GM21529 (cell line): ENCODE results near the gene DEGS2.

Source experiments
- ATAC-seq: cut with Tn5 transposase; IDR thresholded peaks from one replicate; pipeline ENCODE4 v1.9.1; 2021; ENCODE audit not compliant: unreplicated experiment

Gene DEGS2

DNA sequence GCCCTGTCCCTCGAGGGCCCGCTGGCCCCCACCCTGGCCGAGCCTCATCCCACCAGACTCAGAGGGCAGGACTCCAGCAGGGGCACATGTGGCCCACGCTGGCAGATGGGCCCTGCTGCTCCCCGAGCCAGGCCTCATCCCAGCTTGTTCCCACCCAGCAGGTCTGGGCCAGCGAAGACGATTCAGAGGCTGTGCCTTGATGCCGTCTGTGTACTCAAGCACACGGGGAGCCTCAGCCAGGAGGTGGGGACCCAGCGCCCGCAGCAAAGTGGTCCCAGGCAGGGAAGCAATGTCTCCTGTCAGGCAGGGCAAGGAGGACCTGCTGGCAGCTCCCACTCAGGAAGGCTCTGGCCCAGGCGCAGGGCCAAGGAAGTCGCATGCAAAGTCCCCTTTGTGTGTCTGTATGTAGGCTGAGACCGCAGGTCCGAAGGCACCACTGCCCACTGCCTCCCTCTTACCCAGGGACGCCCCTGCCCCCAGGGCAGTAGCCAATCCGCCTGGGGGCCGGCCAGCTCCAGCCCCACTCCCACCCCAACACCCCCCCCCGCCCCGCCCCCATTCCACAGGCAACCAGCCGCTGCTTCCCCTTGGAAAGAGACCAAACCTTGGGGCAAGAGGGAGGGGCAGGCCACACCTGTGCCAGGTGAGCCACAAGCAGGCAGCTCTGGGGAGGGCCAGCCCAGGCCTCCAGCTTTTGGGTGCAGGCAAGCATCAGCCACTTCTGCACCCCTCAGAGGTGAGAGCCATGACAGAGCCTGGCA lies 9.4 kb downstream of the DEGS2 start:
- no peak for ATAC-seq

DNA sequence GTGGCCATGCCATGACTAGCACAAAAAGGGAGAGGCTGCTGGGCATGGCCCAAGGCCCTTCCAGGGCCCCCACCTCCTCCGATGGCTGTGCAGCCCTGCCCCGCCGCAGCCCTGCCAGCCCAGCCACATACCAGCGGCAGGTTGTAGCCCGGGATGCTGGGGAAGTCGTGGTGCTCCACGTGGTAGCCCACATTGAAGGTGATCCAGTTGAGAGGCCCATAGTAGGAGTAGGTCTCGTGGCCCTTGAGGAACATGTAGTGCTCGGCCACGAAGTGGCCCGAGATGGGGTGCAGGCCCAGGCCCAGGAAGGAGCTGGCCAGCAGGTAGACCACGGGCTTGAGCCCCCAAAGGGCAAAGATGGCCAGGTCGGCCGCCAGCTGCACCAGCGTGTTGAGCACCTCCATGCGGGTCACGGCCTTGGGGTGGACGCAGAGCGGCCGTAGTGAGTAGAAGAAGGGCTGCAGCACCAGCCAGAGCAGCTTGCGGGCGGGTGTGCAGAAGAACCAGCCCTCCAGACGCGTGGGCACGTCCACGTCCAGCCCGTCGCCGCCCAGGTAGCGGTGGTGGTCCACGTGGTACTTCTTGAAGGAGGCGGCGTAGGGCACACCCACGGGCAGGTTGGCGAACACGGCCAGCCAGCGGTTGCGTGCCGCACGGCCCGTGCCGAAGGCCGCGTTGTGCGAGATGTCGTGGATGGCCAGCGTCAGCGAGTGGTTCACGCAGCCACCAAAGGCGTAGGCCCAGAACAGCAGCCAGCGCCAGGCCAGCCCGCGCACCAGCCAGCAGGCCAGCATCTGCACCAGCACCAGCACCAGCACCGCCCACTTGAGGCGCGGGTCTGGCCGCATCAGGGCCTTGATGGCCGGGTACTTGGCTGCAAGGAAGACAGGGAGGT lies 10.4 kb downstream of the DEGS2 start:
- ATAC-seq, result no peak

GRCh38 chr14:100147691-100148464 lies 11.6 kb downstream of the DEGS2 start:
- ATAC-seq, result no peak

DNA sequence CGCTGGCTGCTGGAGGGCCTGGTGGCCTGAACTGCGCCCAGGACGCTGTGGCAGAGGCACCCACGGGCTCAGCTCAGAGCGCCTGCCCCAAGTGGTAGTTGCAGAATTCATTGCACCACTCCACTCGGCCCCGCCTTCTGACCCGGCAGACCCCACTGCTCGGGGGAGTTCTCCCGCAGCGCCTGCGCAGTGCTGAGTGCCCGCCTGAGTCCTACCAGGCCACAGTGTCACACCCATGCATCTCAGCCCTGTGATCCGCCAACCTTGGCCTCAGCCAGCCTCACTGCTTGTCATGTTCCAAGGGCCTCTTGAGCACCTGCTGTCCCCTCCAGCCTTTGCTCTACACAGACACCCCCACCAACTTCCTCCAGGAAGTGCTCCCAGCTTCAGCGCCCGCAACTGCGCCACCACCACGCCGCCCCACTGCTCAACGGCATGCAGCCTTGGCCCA lies 12.2 kb downstream of the DEGS2 start:
- no peak for ATAC-seq

GRCh38 chr14:100146531-100147091 lies 12.8 kb downstream of the DEGS2 start:
- ATAC-seq, result no peak

GRCh38 chr14:100145682-100146464 lies 13.6 kb downstream of the DEGS2 start:
- ATAC-seq, result no peak

DNA sequence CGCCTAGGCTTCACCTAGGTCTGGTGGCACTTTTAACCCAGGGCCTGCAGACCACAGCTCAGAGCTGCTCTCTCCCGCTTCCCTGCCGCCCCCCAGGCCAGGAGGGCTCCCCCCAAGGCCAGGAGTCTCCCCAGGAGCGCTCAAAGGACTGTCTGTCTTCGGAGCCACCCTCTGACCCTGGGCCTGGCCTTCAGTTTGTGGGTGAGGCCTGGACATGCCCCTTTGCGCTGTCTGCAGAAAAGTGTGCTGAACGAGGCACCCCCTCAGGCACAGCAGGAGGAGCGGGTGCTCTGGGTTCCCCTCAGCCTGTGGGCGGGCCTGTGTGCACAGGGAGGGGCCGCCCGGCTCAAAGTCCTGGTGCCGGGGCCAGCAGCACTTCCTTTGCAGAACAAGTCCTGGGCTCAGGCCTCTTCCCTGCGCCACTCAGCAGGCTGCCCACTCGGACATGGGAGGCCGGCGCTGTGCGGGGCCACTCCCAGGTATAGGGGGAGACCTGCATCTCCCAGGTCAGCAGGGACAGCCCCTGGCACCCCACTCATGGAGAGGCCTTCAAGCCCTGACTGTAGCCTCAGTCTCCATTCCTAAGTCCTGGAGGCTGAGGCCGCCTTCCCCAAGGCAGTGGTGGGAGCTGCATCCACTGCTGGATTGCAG lies 14.3 kb downstream of the DEGS2 start:
- ATAC-seq, result no peak

- no peak for ATAC-seq
Measured at GRCh38 chr14:100144645-100144995, 14.8 kb downstream of the DEGS2 start.

DNA sequence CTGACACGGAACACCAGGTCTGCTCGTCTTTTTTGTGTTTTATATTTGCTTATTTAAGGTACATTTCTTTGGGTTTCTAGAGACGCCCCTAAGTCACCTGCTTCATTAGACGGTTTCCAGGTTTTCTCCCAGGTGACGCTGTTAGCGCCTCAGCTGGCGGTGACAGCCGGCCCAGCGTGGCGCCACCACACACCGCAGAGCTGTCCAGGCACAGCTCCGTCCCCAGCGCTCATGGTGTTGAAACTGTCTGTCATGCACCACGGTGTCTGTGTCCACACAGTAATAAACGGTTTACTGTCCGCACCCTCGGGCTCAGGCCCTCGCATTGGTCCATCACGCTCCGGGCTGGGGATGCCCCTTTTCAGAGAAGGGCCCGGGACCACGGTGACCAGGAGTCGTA lies 15.5 kb downstream of the DEGS2 start:
- no peak for ATAC-seq

- ATAC-seq, result no peak
Measured at GRCh38 chr14:100143523-100143922, 15.9 kb downstream of the DEGS2 start.

- ATAC-seq, result no peak
Measured at GRCh38 chr14:100142073-100143040, 17.1 kb downstream of the DEGS2 start.

DNA sequence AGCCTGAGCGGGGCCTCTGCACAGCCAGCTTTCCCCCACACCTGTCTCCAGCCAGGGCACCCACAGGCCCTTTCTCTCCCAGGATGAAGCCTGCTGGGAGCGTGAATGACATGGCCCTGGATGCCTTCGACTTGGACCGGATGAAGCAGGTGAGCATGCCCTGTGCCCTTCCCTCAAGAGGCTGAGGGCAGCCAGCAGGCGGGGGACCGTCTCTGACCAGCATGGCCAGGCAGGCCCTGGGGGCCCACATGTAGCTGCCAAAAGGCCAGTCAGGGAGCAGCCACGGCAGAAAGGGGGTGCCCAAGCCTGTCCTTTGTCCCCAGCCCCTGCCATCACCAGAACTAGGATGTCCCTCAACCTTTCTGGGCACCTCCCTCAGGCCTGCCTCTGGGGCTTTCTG lies 18.3 kb downstream of the DEGS2 start:
- no peak for ATAC-seq

GRCh38 chr14:100140452-100141078 lies 18.9 kb downstream of the DEGS2 start:
- no peak for ATAC-seq

DNA sequence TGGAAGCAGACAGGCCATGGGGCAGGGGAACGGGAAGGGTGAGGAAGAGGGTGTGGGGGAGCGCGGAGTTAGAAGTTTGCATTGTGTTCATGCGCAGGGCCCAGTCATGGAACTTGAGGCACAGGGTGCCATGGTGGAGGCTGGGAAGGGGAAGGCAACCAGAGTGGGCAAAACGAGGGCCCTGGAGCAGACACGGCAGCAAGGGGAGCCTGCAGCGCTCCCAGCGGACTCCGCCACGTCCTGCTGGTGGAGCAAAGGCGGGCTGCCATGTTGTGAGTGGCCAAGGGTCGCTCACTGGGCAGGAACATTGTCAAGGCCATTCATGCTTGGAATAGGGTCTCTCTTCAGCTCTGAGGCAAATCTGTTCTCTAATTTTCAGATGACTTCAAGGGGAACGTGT lies 20.5 kb downstream of the DEGS2 start:
- no peak for ATAC-seq

GRCh38 chr14:100138082-100138787 lies 21.2 kb downstream of the DEGS2 start:
- peak; percentile 53 for ATAC-seq

DNA sequence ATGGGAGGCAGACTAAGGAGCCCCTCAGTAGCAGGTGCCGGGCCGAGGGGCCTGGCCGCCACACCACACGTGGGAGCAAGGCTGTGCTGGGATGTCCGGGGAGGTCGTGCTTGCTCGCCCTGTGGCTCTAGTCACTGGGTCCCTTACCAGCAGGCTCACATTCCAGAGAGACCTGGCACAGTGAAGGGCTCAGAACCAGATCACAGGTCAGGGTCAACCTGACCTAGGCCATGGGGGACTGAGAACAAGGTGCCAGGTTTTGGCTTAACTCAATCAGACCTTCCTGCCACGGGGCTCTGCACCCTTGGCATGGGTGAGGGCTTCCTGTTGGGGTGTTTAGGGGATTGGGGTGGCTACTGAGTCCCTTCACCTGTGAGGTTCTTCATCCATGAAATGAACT lies 22.3 kb downstream of the DEGS2 start:
- ATAC-seq, result no peak

DNA sequence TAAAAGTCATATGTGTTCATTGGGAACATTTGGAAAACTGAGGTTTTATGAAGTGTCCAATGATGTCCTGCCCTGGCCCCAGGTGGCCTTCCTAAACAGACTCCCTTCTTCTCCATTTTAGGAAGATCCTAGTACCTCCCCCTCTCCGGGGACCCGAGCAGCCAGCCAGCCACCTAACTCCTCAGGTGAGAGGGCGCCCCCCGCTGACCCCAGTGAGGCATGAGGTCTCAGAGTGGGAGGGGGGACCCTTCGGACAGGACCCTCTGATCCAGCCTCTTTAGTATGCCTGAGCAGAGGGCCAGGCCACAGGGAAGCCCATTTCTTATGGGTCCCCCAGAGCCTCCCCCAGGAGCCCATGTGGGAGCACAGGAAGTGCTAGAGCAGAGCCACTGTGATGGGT lies 23.7 kb downstream of the DEGS2 start:
- no peak for ATAC-seq

DNA sequence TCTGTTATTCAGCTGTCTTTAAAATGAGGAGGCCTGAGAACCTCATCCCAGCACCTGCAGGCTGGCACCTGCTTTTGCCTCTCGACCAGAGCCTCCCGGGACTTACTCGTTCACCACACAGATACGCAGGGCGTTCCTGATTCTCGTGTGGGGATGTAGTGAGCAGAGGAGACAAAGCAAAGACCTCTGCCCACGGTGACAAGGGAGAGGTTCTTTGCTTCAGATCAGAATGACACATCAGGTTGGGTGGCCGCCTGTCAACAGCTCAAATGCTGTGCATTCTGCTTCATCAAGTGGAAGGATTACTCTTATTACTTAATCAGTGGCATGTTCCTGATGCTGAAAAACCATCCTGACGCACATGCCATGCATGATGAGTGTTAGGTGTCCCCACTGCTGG lies 24.4 kb downstream of the DEGS2 start:
- no peak for ATAC-seq
